Osteocyte (in vitro differentiated cells): ENCODE measurements around the gene ZFHX3. TPM values are rescaled to one million over a fixed set of nuclear protein-coding genes. Genes with fewer than 3 reads are reported as not detected.
A peak's percentile ranks its signal among the peaks of the same experiment; 100 is the strongest.

Experiments used
- DNase-seq: peaks from one replicate; pipeline ENCODE4 v3.0.0; 2021; ENCODE audit warnings: mixed read lengths; ENCODE audit not compliant: unreplicated experiment; ENCODE audit errors: extremely low spot score
- H3K27ac Mint-ChIP-seq: one replicate; pipeline ENCODE4 v1.8.0; 2021; ENCODE audit warnings: mild to moderate bottlenecking, mixed read lengths; ENCODE audit not compliant: unreplicated experiment
- H3K27me3 Mint-ChIP-seq: one replicate; pipeline ENCODE4 v1.8.0; 2021; ENCODE audit warnings: mixed read lengths; ENCODE audit not compliant: unreplicated experiment
- H3K36me3 Mint-ChIP-seq: one replicate; pipeline ENCODE4 v1.8.0; 2021; ENCODE audit warnings: mixed read lengths; ENCODE audit not compliant: unreplicated experiment
- H3K4me1 Mint-ChIP-seq: one replicate; pipeline ENCODE4 v1.8.0; 2021; ENCODE audit warnings: mixed read lengths; ENCODE audit not compliant: unreplicated experiment
- H3K4me3 Mint-ChIP-seq: one replicate; pipeline ENCODE4 v1.8.0; 2021; ENCODE audit warnings: mild to moderate bottlenecking, moderate library complexity, mixed read lengths; ENCODE audit not compliant: unreplicated experiment
- H3K9me3 Mint-ChIP-seq: one replicate; pipeline ENCODE4 v1.8.0; 2021; ENCODE audit warnings: mixed read lengths; ENCODE audit not compliant: unreplicated experiment
- CTCF ChIP-seq: fragments of 200-600 bp; sonication (generic); IDR thresholded peaks from 2 replicates; pipeline ENCODE4 v1.5.0; 2021; ENCODE audit warnings: antibody characterized with exemption, mild to moderate bottlenecking, moderate library complexity
- total RNA-seq: library from RNA; stranded (reverse); gene quantifications from 2 replicates; pipeline ENCODE4 v1.2.1, GENCODE V29; 2021

The ZFHX3 gene
- total RNA-seq, 1 donor from 2014 or later: 89.1 TPM

- Mint-ChIP-seq H3K27me3 (no peaks in the 10 kb centered on the region), H3K9me3 (no peaks in the 10 kb centered on the region), H3K36me3 (peaks cover 11% of the 10 kb centered on the region), H3K4me1 (peaks cover 90% of the 10 kb centered on the region), H3K4me3 (no peak overlapping the region), H3K27ac (peak overlapping the region; percentile 83)
- no peak for DNase-seq
- TF ChIP-seq CTCF: no peak
Observed at GRCh38 chr16:72932677-72933335, 115.1 kb downstream of the ZFHX3 start.

GRCh38 chr16:72932050-72932449, 115.9 kb downstream of the ZFHX3 start:
- DNase-seq: no peak
- TF ChIP-seq CTCF: no peak
- Mint-ChIP-seq H3K36me3 (peaks cover 11% of the 10 kb centered on the region), H3K27me3 (no peaks in the 10 kb centered on the region), H3K4me1 (peaks cover 89% of the 10 kb centered on the region), H3K9me3 (no peaks in the 10 kb centered on the region), H3K27ac (peak overlapping the region; percentile 83), H3K4me3 (peak overlapping the region; percentile 5)

- Mint-ChIP-seq H3K36me3 (peaks cover 11% of the 10 kb centered on the region), H3K4me3 (no peak overlapping the region)
Observed at GRCh38 chr16:72930396-72930795, 117.5 kb downstream of the ZFHX3 start.

GRCh38 chr16:72928090-72928981, 119.6 kb downstream of the ZFHX3 start:
- no peaks in the 10 kb centered on the region for H3K9me3 Mint-ChIP-seq
- H3K4me1 Mint-ChIP-seq: peaks cover 69% of the 10 kb centered on the region
- no peak overlapping the region for H3K4me3 Mint-ChIP-seq
- peak overlapping the region; percentile 18 for H3K27ac Mint-ChIP-seq
- DNase-seq: no peak
- peaks cover 8% of the 10 kb centered on the region for H3K36me3 Mint-ChIP-seq
- H3K27me3 Mint-ChIP-seq: no peaks in the 10 kb centered on the region
- TF ChIP-seq CTCF: no peak

More at GRCh38 chr16:72930396-72930795, 117.5 kb downstream of the ZFHX3 start:
- Mint-ChIP-seq H3K9me3 (no peaks in the 10 kb centered on the region), H3K4me1 (peaks cover 83% of the 10 kb centered on the region), H3K27ac (peak overlapping the region; percentile 83), H3K27me3 (no peaks in the 10 kb centered on the region)
- TF ChIP-seq CTCF: no peak
- DNase-seq: no peak
